HG02973 (cell line): ENCODE data around the gene HP.
"Not testable (repeated sequence)": the region's sequence is repeated elsewhere in the genome, so short reads cannot be mapped to it uniquely, and the experiment has no call there.

Experiments
- ATAC-seq: cut with Tn5 transposase; IDR thresholded peaks from one replicate; pipeline ENCODE4 v1.9.1; 2021; ENCODE audit warnings: moderate library complexity; ENCODE audit not compliant: unreplicated experiment

HP gene

GRCh38 chr16:72042157-72042660 is 12.1 kb upstream of the HP start:
- no peak for ATAC-seq

GRCh38 chr16:72043058-72043457 is 11.2 kb upstream of the HP start:
- no peak for ATAC-seq

- ATAC-seq = no peak
Observed at GRCh38 chr16:72043539-72043938, 10.8 kb upstream of the HP start.

GRCh38 chr16:72044296-72044695 is 10.0 kb upstream of the HP start:
- ATAC-seq = no peak

GRCh38 chr16:72044825-72045359 is 9.4 kb upstream of the HP start:
- ATAC-seq = no peak

- no peak for ATAC-seq
Observed at GRCh38 chr16:72049110-72049509, 5.2 kb upstream of the HP start.

GRCh38 chr16:72050769-72051464 is 3.4 kb upstream of the HP start:
- no peak for ATAC-seq

- ATAC-seq = no peak
Observed at GRCh38 chr16:72051818-72052217, 2.5 kb upstream of the HP start.

- no peak for ATAC-seq
Observed at GRCh38 chr16:72055911-72056310, 1.6 kb downstream of the HP start.

- not testable (repeated sequence) for ATAC-seq
Observed at GRCh38 chr16:72057313-72057712, 3.0 kb downstream of the HP start.

GRCh38 chr16:72059060-72059459 is 4.8 kb downstream of the HP start:
- ATAC-seq = not testable (repeated sequence)

GRCh38 chr16:72060405-72060804 is 6.1 kb downstream of the HP start:
- no peak for ATAC-seq

GRCh38 chr16:72061564-72061963 is 7.3 kb downstream of the HP start:
- no peak for ATAC-seq

GRCh38 chr16:72064361-72064894 is 10.1 kb downstream of the HP start:
- no peak for ATAC-seq

- peak; percentile 46 for ATAC-seq
Observed at GRCh38 chr16:72066747-72067146, 12.4 kb downstream of the HP start.

GRCh38 chr16:72068930-72069329 is 14.6 kb downstream of the HP start:
- ATAC-seq = no peak

GRCh38 chr16:72072514-72073342 is 18.4 kb downstream of the HP start:
- ATAC-seq = no peak

GRCh38 chr16:72073560-72074230 is 19.4 kb downstream of the HP start:
- no peak for ATAC-seq

- ATAC-seq = not testable (repeated sequence)
Observed at GRCh38 chr16:72075067-72075466, 20.8 kb downstream of the HP start.

GRCh38 chr16:72076991-72077706 is 22.8 kb downstream of the HP start:
- ATAC-seq = not testable (repeated sequence)
